H9 (cell line): Measurements from ENCODE around the gene PLCL1. TPM values are rescaled to one million over a fixed set of nuclear protein-coding genes. Genes with fewer than 3 reads are reported as not detected.

Experiments
- DNase-seq: peaks from one replicate; pipeline ENCODE4 v3.0.0-alpha.2; 2017
- H2AFZ ChIP-seq: one replicate; pipeline ENCODE4 v1.6.1; 2013; ENCODE audit warnings: mild to moderate bottlenecking, low read length, control low read depth, moderate library complexity
- H2AK5ac ChIP-seq: 2 replicates; pipeline ENCODE4 v1.6.1; 2013; ENCODE audit warnings: low read length, control low read depth, mixed read lengths; ENCODE audit not compliant: insufficient read length
- H2BK120ac ChIP-seq: one replicate; pipeline ENCODE4 v1.6.1; 2013; ENCODE audit warnings: low read depth, mild to moderate bottlenecking, low read length, control low read depth, inconsistent platforms; ENCODE audit not compliant: poor library complexity, severe bottlenecking
- H2BK12ac ChIP-seq: 2 replicates; pipeline ENCODE4 v1.6.1; 2013; ENCODE audit warnings: low read length, control low read depth, mixed read lengths, low read depth; ENCODE audit not compliant: insufficient read length
- H2BK15ac ChIP-seq: 2 replicates; pipeline ENCODE4 v1.6.1; 2013; ENCODE audit warnings: low read depth, low read length, control low read depth
- H2BK20ac ChIP-seq: one replicate; pipeline ENCODE4 v1.6.1; 2013; ENCODE audit warnings: low read depth, mild to moderate bottlenecking, low read length, control low read depth, inconsistent platforms; ENCODE audit not compliant: poor library complexity, severe bottlenecking
- H2BK5ac ChIP-seq: 2 replicates; pipeline ENCODE4 v1.6.1; 2013; ENCODE audit warnings: low read length, control low read depth, mixed read lengths; ENCODE audit not compliant: insufficient read length
- H3K14ac ChIP-seq: 2 replicates; pipeline ENCODE4 v1.6.1; 2013; ENCODE audit warnings: low read length, control low read depth; ENCODE audit not compliant: insufficient read depth
- H3K18ac ChIP-seq: 2 replicates; pipeline ENCODE4 v1.6.1; 2013; ENCODE audit warnings: low read depth, mild to moderate bottlenecking, mixed read lengths, low read length, control low read depth; ENCODE audit not compliant: insufficient read length
- H3K23ac ChIP-seq: 2 replicates; pipeline ENCODE4 v1.6.1; 2013; ENCODE audit warnings: low read length, control low read depth, mixed read lengths, low read depth; ENCODE audit not compliant: insufficient read length
- H3K23me2 ChIP-seq: 2 replicates; pipeline ENCODE4 v1.6.1; 2013; ENCODE audit warnings: low read depth, mild to moderate bottlenecking, mixed read lengths, low read length, control low read depth; ENCODE audit not compliant: insufficient read length, poor library complexity, severe bottlenecking
- H3K27ac ChIP-seq: 2 replicates; pipeline ENCODE4 v1.5.1; 2013; ENCODE audit warnings: low read length, control low read depth, mixed read lengths, low read depth; ENCODE audit not compliant: insufficient read length
- H3K27me3 ChIP-seq: 2 replicates; pipeline ENCODE4 v1.6.1; 2013; ENCODE audit warnings: low read length, control low read depth, inconsistent platforms; ENCODE audit not compliant: insufficient read depth
- H3K4ac ChIP-seq: 2 replicates; pipeline ENCODE4 v1.6.1; 2013; ENCODE audit warnings: low read depth, mild to moderate bottlenecking, control low read depth, inconsistent platforms, low read length, moderate library complexity
- H3K4me1 ChIP-seq: 2 replicates; pipeline ENCODE4 v1.6.1; 2013; ENCODE audit warnings: low read length, control low read depth, inconsistent platforms; ENCODE audit not compliant: insufficient read depth
- H3K4me2 ChIP-seq: 2 replicates; pipeline ENCODE4 v1.6.1; 2013; ENCODE audit warnings: low read length, control low read depth, mixed read lengths; ENCODE audit not compliant: insufficient read length, insufficient read depth
- H3K56ac ChIP-seq: 2 replicates; pipeline ENCODE4 v1.6.1; 2013; ENCODE audit warnings: low read depth, mild to moderate bottlenecking, mixed read lengths, low read length, control low read depth; ENCODE audit not compliant: insufficient read length
- H3K79me1 ChIP-seq: 2 replicates; pipeline ENCODE4 v1.6.1; 2013; ENCODE audit warnings: low read depth, mild to moderate bottlenecking, moderate library complexity, low read length, control low read depth, inconsistent platforms; ENCODE audit not compliant: insufficient read depth, poor library complexity, severe bottlenecking
- H3K79me2 ChIP-seq: 2 replicates; pipeline ENCODE4 v1.6.1; 2013; ENCODE audit warnings: low read length, control low read depth, inconsistent platforms; ENCODE audit not compliant: insufficient read depth
- H3K9ac ChIP-seq: 2 replicates; pipeline ENCODE4 v1.6.1; 2013; ENCODE audit warnings: low read length, control low read depth, mixed read lengths; ENCODE audit not compliant: insufficient read length; ENCODE audit errors: extremely low read depth
- H3K9me3 ChIP-seq: one replicate; pipeline ENCODE4 v1.6.1; 2013; ENCODE audit warnings: low read depth, low read length, inconsistent platforms; ENCODE audit not compliant: control insufficient read depth
- H3T11ph ChIP-seq: one replicate; pipeline ENCODE4 v1.6.1; 2013; ENCODE audit warnings: mild to moderate bottlenecking, low read length, control low read depth, inconsistent platforms
- H4K20me1 ChIP-seq: one replicate; pipeline ENCODE4 v1.6.1; 2013; ENCODE audit not compliant: control insufficient read depth, insufficient read length, insufficient read depth
- H4K5ac ChIP-seq: 2 replicates; pipeline ENCODE4 v1.6.1; 2013; ENCODE audit warnings: low read depth, mild to moderate bottlenecking, mixed read lengths, low read length, control low read depth; ENCODE audit not compliant: insufficient read length
- H4K8ac ChIP-seq: replicated peaks from 2 replicates; pipeline ENCODE4 v1.6.1; 2013; ENCODE audit warnings: low read length, control low read depth, mixed read lengths, low read depth; ENCODE audit not compliant: insufficient read length
- H4K91ac ChIP-seq: 2 replicates; pipeline ENCODE4 v1.6.1; 2013; ENCODE audit warnings: low read depth, mild to moderate bottlenecking, moderate library complexity, mixed read lengths, low read length, control low read depth; ENCODE audit not compliant: insufficient read length
- H3K27ac Mint-ChIP-seq, 3 experiments: 2 replicates in 2 of 3; 3 replicates in 1 of 3; pipeline ENCODE4 v1.8.0; 2020 to 2021; ENCODE audit warnings: mixed read lengths in 3 of 3, mild to moderate bottlenecking in 1 of 3, moderate library complexity in 1 of 3
- H3K27me3 Mint-ChIP-seq: 2 replicates; pipeline ENCODE4 v1.8.0; 2021; ENCODE audit warnings: low read depth, mild to moderate bottlenecking, moderate library complexity, mixed read lengths
- H3K36me3 Mint-ChIP-seq, 3 experiments: 2 replicates in 2 of 3; 3 replicates in 1 of 3; pipeline ENCODE4 v1.8.0; 2020 to 2021; ENCODE audit warnings: low read depth in 3 of 3, mixed read lengths in 3 of 3; ENCODE audit not compliant: insufficient read depth in 1 of 3
- H3K4me1 Mint-ChIP-seq, 2 experiments: 2 replicates each; pipeline ENCODE4 v1.8.0; 2020; ENCODE audit warnings: mixed read lengths in 2 of 2
- H3K4me3 Mint-ChIP-seq, 2 experiments: 2 replicates in 1 of 2; 3 replicates in 1 of 2; pipeline ENCODE4 v1.8.0; 2020 to 2021; ENCODE audit warnings: mild to moderate bottlenecking in 2 of 2, mixed read lengths in 2 of 2, moderate library complexity in 1 of 2
- H3K9me3 Mint-ChIP-seq, 2 experiments: 2 replicates in 1 of 2; 3 replicates in 1 of 2; pipeline ENCODE4 v1.8.0; 2020; ENCODE audit warnings: mild to moderate bottlenecking in 2 of 2, mixed read lengths in 2 of 2, moderate library complexity in 1 of 2
- WGBS: extraction: QIAGEN DNeasy Blood & Tissue Kit; methylation state at CpG from one replicate; pipeline ENCODE4 v1.1.7; 2013; ENCODE audit warnings: missing lambda C conversion rate, low lambda C conversion rate, mixed read lengths; ENCODE audit not compliant: insufficient read length; ENCODE audit errors: extremely low coverage; 5-methylcytosine and 5-hydroxymethylcytosine counted together
- total RNA-seq: library from RNA; stranded (reverse); gene quantifications from 2 replicates; pipeline ENCODE4 v1.2.1, GENCODE V29; 2021
- TF ChIP-seq, protein P1 (sequence below): fragments of 200-600 bp; sonication (generic); conservative IDR thresholded peaks from 3 replicates; pipeline ENCODE4 v1.8.0; 2021; ENCODE audit warnings: antibody characterized with exemption, mild to moderate bottlenecking

Gene PLCL1
- total RNA-seq, 1 experiment from 2014 or later, result 0.04 TPM

DNA sequence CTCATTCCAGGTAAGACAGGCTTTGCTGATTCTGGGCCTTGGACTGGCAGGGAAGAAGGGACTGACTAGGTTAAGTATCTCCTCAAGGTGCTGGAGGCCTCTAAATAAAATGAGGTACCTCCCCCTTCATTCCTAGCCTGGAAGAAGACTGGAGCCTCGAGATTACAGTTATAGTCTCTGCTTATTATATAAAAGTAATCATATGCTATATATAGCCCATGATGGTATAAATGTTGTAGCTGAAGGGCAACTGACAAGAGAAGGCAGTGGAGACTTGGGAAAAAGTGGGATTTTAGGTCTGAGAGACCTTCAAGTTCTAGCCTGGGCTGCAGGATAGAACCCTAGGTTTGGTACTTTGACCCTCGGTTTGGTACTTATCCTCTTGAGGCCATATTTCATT, 248.3 kb downstream of the PLCL1 start:
- H2BK12ac ChIP-seq, result no peak overlapping the region
- H3K9me3 ChIP-seq, result no peaks in the 10 kb centered on the region
- H3K27ac Mint-ChIP-seq, result no peak overlapping the region
- no peak overlapping the region for H2BK5ac ChIP-seq
- WGBS, result no CpG with 5 or more reads among the region's 2 CpGs
- no peak for DNase-seq
- H2AK5ac ChIP-seq, result no peak overlapping the region
- no peak overlapping the region for H2BK120ac ChIP-seq
- no peak overlapping the region for H2AFZ ChIP-seq
- H3K27ac ChIP-seq, result no peak overlapping the region
- no peak overlapping the region for H4K8ac ChIP-seq
- H3K4me2 ChIP-seq, result no peak overlapping the region
- H2BK15ac ChIP-seq, result no peak overlapping the region
- H3K14ac ChIP-seq, result no peak overlapping the region
- peaks cover 2% of the 10 kb centered on the region; the same call in 1 of the 2 replicates for H3K27me3 Mint-ChIP-seq
- no peaks in the 10 kb centered on the region for H3K4me1 ChIP-seq
- H3T11ph ChIP-seq, result no peak overlapping the region
- no peak overlapping the region for H3K4ac ChIP-seq
- H3K36me3 Mint-ChIP-seq, result no peaks in the 10 kb centered on the region
- no peaks in the 10 kb centered on the region for H4K20me1 ChIP-seq
- H3K23me2 ChIP-seq, result no peaks in the 10 kb centered on the region
- no peaks in the 10 kb centered on the region for H3K4me1 Mint-ChIP-seq
- H4K5ac ChIP-seq, result no peak overlapping the region
- H3K9ac ChIP-seq, result no peak overlapping the region
- no peaks in the 10 kb centered on the region for H3K27me3 ChIP-seq
- H3K23ac ChIP-seq, result no peak overlapping the region
- no peak overlapping the region for H3K4me3 Mint-ChIP-seq
- TF ChIP-seq, protein P1, sequence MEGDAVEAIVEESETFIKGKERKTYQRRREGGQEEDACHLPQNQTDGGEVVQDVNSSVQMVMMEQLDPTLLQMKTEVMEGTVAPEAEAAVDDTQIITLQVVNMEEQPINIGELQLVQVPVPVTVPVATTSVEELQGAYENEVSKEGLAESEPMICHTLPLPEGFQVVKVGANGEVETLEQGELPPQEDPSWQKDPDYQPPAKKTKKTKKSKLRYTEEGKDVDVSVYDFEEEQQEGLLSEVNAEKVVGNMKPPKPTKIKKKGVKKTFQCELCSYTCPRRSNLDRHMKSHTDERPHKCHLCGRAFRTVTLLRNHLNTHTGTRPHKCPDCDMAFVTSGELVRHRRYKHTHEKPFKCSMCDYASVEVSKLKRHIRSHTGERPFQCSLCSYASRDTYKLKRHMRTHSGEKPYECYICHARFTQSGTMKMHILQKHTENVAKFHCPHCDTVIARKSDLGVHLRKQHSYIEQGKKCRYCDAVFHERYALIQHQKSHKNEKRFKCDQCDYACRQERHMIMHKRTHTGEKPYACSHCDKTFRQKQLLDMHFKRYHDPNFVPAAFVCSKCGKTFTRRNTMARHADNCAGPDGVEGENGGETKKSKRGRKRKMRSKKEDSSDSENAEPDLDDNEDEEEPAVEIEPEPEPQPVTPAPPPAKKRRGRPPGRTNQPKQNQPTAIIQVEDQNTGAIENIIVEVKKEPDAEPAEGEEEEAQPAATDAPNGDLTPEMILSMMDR, result no peak
- H3K79me1 ChIP-seq, result no peaks in the 10 kb centered on the region
- no peaks in the 10 kb centered on the region for H3K79me2 ChIP-seq
- no peak overlapping the region for H3K18ac ChIP-seq
- H3K9me3 Mint-ChIP-seq, result no peaks in the 10 kb centered on the region
- no peak overlapping the region for H3K56ac ChIP-seq
- H4K91ac ChIP-seq, result no peak overlapping the region
- H2BK20ac ChIP-seq, result no peak overlapping the region
